ENCODE data around the gene EXOC3.

EXOC3 gene

GRCh38 chr5:476814-477175 lies 33.8 kb downstream of the EXOC3 start:
- FAIRE-seq (no peak), DNase-seq (ENCODE audit: insufficient read length, low spot score) (no peak)
- TF ChIP-seq, protein P1, sequence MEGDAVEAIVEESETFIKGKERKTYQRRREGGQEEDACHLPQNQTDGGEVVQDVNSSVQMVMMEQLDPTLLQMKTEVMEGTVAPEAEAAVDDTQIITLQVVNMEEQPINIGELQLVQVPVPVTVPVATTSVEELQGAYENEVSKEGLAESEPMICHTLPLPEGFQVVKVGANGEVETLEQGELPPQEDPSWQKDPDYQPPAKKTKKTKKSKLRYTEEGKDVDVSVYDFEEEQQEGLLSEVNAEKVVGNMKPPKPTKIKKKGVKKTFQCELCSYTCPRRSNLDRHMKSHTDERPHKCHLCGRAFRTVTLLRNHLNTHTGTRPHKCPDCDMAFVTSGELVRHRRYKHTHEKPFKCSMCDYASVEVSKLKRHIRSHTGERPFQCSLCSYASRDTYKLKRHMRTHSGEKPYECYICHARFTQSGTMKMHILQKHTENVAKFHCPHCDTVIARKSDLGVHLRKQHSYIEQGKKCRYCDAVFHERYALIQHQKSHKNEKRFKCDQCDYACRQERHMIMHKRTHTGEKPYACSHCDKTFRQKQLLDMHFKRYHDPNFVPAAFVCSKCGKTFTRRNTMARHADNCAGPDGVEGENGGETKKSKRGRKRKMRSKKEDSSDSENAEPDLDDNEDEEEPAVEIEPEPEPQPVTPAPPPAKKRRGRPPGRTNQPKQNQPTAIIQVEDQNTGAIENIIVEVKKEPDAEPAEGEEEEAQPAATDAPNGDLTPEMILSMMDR (IDR thresholded peaks at IDR 0.05; ENCODE audit: insufficient read depth, missing control alignments) = no peak

DNA sequence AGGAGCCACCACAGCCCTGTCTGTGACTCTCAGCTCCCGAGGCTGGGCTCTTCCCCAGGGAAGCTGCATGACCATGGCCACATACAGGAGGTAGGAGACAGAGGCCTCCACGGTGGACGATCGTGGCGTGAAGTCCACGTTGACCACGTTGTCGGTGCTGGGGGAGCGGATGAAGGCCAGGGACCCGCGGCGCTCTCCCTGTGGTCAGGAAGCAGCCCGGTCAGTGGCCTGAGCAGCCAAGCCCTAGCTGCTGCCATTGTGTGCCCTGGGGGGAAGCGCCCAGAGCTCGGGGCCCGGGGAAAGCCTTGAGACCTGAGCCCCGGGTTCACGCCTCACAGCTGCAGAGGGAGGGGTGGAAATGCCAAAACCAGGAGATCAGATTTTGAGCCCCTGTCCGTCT lies 34.3 kb downstream of the EXOC3 start:
- no peak for FAIRE-seq
- TF ChIP-seq, protein P1 (IDR thresholded peaks at IDR 0.05; ENCODE audit: insufficient read depth, missing control alignments) = no peak
- no peak for DNase-seq (ENCODE audit: insufficient read length, low spot score)

DNA sequence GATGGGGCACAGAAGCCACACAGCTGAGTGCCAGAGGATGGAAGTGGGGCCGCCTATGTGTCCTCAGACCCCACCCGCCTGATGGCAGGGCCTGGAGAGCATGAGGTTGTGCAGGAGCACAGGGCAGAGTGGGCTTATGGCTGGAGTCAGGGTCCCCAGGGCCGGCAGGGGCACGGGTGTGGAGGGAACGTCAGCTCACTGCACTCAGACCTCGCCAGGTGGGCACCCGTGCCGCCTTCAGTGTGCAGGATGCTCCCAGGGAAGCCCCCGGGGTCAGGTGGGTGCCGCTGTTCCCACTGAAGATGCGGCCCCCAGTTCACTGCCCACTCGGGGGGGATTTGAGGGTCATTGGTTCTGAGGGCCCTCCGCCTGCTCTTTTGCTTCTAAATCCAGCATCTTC lies 34.9 kb downstream of the EXOC3 start:
- DNase-seq (ENCODE audit: insufficient read length, low spot score) (no peak), FAIRE-seq (no peak)
- TF ChIP-seq, protein P1 (IDR thresholded peaks at IDR 0.05; ENCODE audit: insufficient read depth, missing control alignments) = no peak

GRCh38 chr5:478369-478981 lies 35.5 kb downstream of the EXOC3 start:
- DNase-seq (ENCODE audit: insufficient read length, low spot score) (no peak), FAIRE-seq (no peak)
- TF ChIP-seq, protein P1 (IDR thresholded peaks at IDR 0.05; ENCODE audit: insufficient read depth, missing control alignments) = no peak

GRCh38 chr5:478982-479535 lies 36.1 kb downstream of the EXOC3 start:
- TF ChIP-seq, protein P1 (IDR thresholded peaks at IDR 0.05; ENCODE audit: insufficient read depth, missing control alignments) = no peak
- no peak for FAIRE-seq
- no peak for DNase-seq (ENCODE audit: insufficient read length, low spot score)

- FAIRE-seq (no peak), DNase-seq (ENCODE audit: insufficient read length, low spot score) (no peak)
- TF ChIP-seq, protein P1 (IDR thresholded peaks at IDR 0.05; ENCODE audit: insufficient read depth, missing control alignments) = no peak
Measured at GRCh38 chr5:479566-480319, 36.8 kb downstream of the EXOC3 start.

DNA sequence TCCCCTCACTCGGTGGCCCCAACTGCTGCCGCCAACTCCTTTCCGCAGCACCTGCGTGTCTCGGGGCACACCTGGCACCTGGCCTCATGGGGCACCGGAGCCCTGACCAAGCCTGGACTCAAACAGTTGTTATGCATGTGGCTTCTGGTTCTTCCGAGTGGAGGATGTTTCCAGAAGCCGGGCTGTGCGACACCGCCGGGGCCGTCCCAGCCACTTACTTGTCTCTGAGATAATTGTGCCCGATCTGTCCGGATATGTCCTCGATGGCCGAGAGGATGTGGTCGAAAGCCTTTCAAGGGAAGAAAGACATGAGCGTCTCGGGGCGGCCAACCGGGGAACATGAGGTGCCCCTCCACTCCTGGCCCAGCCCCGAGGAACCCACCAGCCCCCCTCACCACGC lies 38.4 kb downstream of the EXOC3 start:
- FAIRE-seq = no peak
- no peak for DNase-seq (ENCODE audit: insufficient read length, low spot score)
- TF ChIP-seq, protein P1 (IDR thresholded peaks at IDR 0.05; ENCODE audit: insufficient read depth, missing control alignments) = no peak
